Keratinocyte (primary cell): ENCODE measurements around the gene GAREM1.

Source experiments
- EZH2 ChIP-seq: IDR thresholded peaks from one replicate; pipeline ENCODE4 v1.6.1; 2012; ENCODE audit warnings: inconsistent platforms, mild to moderate bottlenecking, low read length, moderate library complexity
- TF ChIP-seq, protein P1 (sequence below), 3 experiments: IDR thresholded peaks in 1 of 3; conservative IDR thresholded peaks in 1 of 3; optimal IDR thresholded peaks in 1 of 3; 2 replicates in 2 of 3; 3 replicates in 1 of 3; pipeline versions ENCODE3 to v1.5.1; 2011; ENCODE audit warnings: low read length in 3 of 3, mild to moderate bottlenecking in 3 of 3, moderate library complexity in 2 of 3, control low read depth in 1 of 3, inconsistent platforms in 1 of 3; ENCODE audit not compliant: insufficient read depth in 2 of 3; ENCODE audit errors: extremely low read depth in 1 of 3

DNA sequence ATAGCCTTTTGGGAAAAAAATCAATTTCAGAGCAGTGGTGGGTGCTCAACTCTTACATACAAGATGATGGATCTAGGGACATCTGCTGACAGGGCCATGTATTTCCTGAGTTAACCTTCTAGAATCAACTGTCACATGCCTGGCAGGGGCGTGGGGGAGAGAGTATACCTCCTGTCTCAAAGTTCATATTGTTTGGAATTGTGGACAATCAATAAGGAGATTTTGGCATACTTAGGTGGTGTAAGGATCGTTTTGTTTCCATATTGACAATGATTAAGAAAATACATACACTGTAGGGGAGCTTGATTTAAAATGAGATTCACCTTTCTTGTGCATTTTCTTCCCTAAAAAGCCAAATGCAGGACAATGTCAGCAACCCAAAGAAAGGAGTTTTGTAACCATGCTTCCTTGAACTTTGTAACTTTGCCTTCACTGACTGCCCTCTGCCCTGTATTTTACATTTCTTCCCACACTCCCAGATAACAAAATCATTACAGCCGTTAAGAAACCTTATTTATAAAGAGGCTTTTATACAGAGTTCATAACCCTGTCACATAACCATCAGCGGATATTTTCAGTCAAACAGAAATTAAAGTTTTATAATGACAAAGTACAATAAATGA is 192.4 kb downstream of the GAREM1 start:
- TF ChIP-seq, protein P1, sequence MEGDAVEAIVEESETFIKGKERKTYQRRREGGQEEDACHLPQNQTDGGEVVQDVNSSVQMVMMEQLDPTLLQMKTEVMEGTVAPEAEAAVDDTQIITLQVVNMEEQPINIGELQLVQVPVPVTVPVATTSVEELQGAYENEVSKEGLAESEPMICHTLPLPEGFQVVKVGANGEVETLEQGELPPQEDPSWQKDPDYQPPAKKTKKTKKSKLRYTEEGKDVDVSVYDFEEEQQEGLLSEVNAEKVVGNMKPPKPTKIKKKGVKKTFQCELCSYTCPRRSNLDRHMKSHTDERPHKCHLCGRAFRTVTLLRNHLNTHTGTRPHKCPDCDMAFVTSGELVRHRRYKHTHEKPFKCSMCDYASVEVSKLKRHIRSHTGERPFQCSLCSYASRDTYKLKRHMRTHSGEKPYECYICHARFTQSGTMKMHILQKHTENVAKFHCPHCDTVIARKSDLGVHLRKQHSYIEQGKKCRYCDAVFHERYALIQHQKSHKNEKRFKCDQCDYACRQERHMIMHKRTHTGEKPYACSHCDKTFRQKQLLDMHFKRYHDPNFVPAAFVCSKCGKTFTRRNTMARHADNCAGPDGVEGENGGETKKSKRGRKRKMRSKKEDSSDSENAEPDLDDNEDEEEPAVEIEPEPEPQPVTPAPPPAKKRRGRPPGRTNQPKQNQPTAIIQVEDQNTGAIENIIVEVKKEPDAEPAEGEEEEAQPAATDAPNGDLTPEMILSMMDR (optimal IDR thresholded peaks at IDR 0.05 in 1 of 3, IDR thresholded peaks at IDR 0.05 in 1 of 3, conservative IDR thresholded peaks at IDR 0.05 in 1 of 3; ENCODE audit: extremely low read depth in 1 of 3, insufficient read depth in 2 of 3, low read length in 3 of 3), result no peak
- no peak for TF ChIP-seq EZH2
